Esophagus muscularis mucosa (tissue), 4 donors: ENCODE data around the gene IRF4. TPM values are rescaled to one million over a fixed set of nuclear protein-coding genes. Genes with fewer than 3 reads are reported as not detected.

ENCODE experiments used
- DNase-seq: peaks from one replicate; pipeline ENCODE4 v3.0.0-alpha.2; 2017; ENCODE audit errors: extremely low spot score
- H3K27ac ChIP-seq, 4 donors: fragments of 200-600 bp; sonication (generic); replicated peaks in 1 of 4; 1 replicate in 3 of 4; 2 replicates in 1 of 4; pipeline ENCODE4 v1.5.1; 2016 to 2019; ENCODE audit warnings: mild to moderate bottlenecking in 1 of 4
- H3K27me3 ChIP-seq, 4 donors: fragments of 200-600 bp; sonication (generic); one replicate each; pipeline versions ENCODE4 v1.5.1 to v1.6.0; 2016 to 2019
- H3K36me3 ChIP-seq, 4 donors: fragments of 200-600 bp; sonication (generic); one replicate each; pipeline ENCODE4 v1.5.1; 2016 to 2019
- H3K4me1 ChIP-seq, 4 donors: fragments of 200-600 bp; sonication (generic); one replicate each; pipeline ENCODE4 v1.5.1; 2016 to 2019
- H3K4me3 ChIP-seq, 4 donors: fragments of 200-600 bp; sonication (generic); 1 replicate in 2 of 4; 2 replicates in 2 of 4; pipeline ENCODE4 v1.5.1; 2016 to 2019; ENCODE audit warnings: mild to moderate bottlenecking in 4 of 4, moderate library complexity in 1 of 4
- H3K9me3 ChIP-seq, 4 donors: fragments of 200-600 bp; sonication (generic); 1 replicate in 3 of 4; 2 replicates in 1 of 4; pipeline ENCODE4 v1.5.1; 2016 to 2019
- CTCF ChIP-seq, 3 experiments: fragments of 200-600 bp in 2 of 3; fragments of 450-650 bp in 1 of 3; sonication (generic) in 2 of 3; IDR thresholded peaks; one replicate each; pipeline ENCODE4 v1.5.1; 2017 to 2019; ENCODE audit warnings: antibody characterized with exemption in 3 of 3, mild to moderate bottlenecking in 2 of 3, moderate library complexity in 1 of 3
- EP300 ChIP-seq: sonication (generic); formaldehyde crosslinking; IDR thresholded peaks from one replicate; pipeline ENCODE4 v1.6.1; 2017; ENCODE audit warnings: antibody characterized with exemption
- POLR2A ChIP-seq: fragments of 450-650 bp; IDR thresholded peaks from one replicate; pipeline ENCODE4 v1.6.1; 2017; ENCODE audit warnings: antibody characterized with exemption, moderate library complexity, mild to moderate bottlenecking, low read depth
- POLR2AphosphoS5 ChIP-seq, 2 donors: sonication (generic); formaldehyde crosslinking; IDR thresholded peaks; one replicate each; pipeline ENCODE4 v1.6.1; 2017; ENCODE audit warnings: antibody characterized with exemption in 2 of 2
- WGBS: methylation state at CpG from one replicate; pipeline ENCODE4 v1.1.5; 2018; 5-methylcytosine and 5-hydroxymethylcytosine counted together
- intact Hi-C: fragments of 100-400 bp; cut with DNase I; formaldehyde crosslinking; loops from one replicate; pipeline ENCODE4 v1.15.1; 2023
- total RNA-seq, 4 donors: library from RNA; depleted of rRNA; stranded (reverse); fragments of >200 nt; gene quantifications; one replicate each; pipeline versions ENCODE4 v1.1.0 to v1.2.1, GENCODE V29; 2016

The IRF4 gene
- total RNA-seq, 4 donors from 2014 or later, result 0.29 to 9.5 (median 3.3) TPM

GRCh38 chr6:428047-428603, 36.6 kb downstream of the IRF4 start:
- H3K4me3 ChIP-seq, result no peak overlapping the region
- intact Hi-C loops, result no loop called here
- H3K27me3 ChIP-seq, result peaks cover 0 to 19% (median 0%) of the 10 kb centered on the region in 4 donors
- no peaks in the 10 kb centered on the region for H3K36me3 ChIP-seq
- H3K27ac ChIP-seq, result no peak overlapping the region
- WGBS, result 77% methylated on average over 11 of the region's 11 CpGs
- H3K4me1 ChIP-seq, result no peaks in the 10 kb centered on the region
- peaks cover 0 to 5% (median 0%) of the 10 kb centered on the region in 4 donors for H3K9me3 ChIP-seq
- DNase-seq, result no peak
- TF ChIP-seq CTCF (IDR thresholded peaks at IDR 0.05) (no peak), POLR2AphosphoS5 (IDR thresholded peaks at IDR 0.05) (no peak), EP300 (no peak), POLR2A (no peak)

- no peak for DNase-seq
- H3K36me3 ChIP-seq, result no peaks in the 10 kb centered on the region
- intact Hi-C loops, result no loop called here
- no peaks in the 10 kb centered on the region for H3K4me1 ChIP-seq
- H3K27ac ChIP-seq, result no peak overlapping the region
- WGBS, result 83% methylated on average over 4 of the region's 4 CpGs
- H3K4me3 ChIP-seq, result no peak overlapping the region
- no peak for TF ChIP-seq POLR2AphosphoS5 (IDR thresholded peaks at IDR 0.05)
- no peak for TF ChIP-seq CTCF (IDR thresholded peaks at IDR 0.05)
- no peak for TF ChIP-seq POLR2A
- no peak for TF ChIP-seq EP300
- H3K9me3 ChIP-seq, result peaks cover 0 to 5% (median 0%) of the 10 kb centered on the region in 4 donors
- H3K27me3 ChIP-seq, result peaks cover 0 to 19% (median 0%) of the 10 kb centered on the region in 4 donors
Observed at GRCh38 chr6:429515-430121, 38.1 kb downstream of the IRF4 start.

- Histone ChIP-seq H3K4me3 (no peak overlapping the region), H3K27ac (no peak overlapping the region), H3K27me3 (peaks cover 0 to 16% (median 0%) of the 10 kb centered on the region in 4 donors), H3K36me3 (no peaks in the 10 kb centered on the region), H3K9me3 (peaks cover 0 to 5% (median 0%) of the 10 kb centered on the region in 4 donors), H3K4me1 (no peaks in the 10 kb centered on the region)
- no peak for TF ChIP-seq POLR2AphosphoS5 (IDR thresholded peaks at IDR 0.05)
- TF ChIP-seq EP300, result no peak
- TF ChIP-seq POLR2A, result no peak
- TF ChIP-seq CTCF (IDR thresholded peaks at IDR 0.05), result no peak
- intact Hi-C loops, result no loop called here
- WGBS, result 84% methylated on average over 10 of the region's 10 CpGs
- no peak for DNase-seq
Observed at GRCh38 chr6:431504-431903, 40.0 kb downstream of the IRF4 start.

DNA sequence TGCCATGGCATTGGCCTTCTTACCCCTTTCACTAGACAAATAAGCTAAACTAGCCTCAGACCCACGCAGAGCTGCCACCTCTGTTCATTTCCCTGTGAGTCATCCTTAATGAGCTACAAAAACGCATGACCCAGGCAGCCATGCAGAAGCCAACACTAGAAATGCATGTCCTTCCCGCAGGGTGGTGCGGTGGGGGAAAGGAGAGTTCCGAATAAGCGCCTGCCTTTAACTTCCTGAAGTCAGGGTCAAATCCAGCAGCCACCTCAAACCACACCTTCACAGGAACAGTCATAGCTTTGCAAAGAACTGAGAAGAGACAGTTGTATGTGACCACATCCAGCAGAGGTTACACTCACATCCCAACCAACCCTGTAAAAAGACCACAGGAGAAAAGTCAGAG, 40.4 kb downstream of the IRF4 start:
- H3K4me1 ChIP-seq, result no peaks in the 10 kb centered on the region
- no peak overlapping the region for H3K4me3 ChIP-seq
- TF ChIP-seq CTCF (IDR thresholded peaks at IDR 0.05), result no peak
- TF ChIP-seq POLR2A, result no peak
- H3K27ac ChIP-seq, result no peak overlapping the region
- intact Hi-C loops, result no loop called here
- WGBS, result 55% methylated on average over 5 of the region's 6 CpGs
- DNase-seq, result no peak
- H3K36me3 ChIP-seq, result no peaks in the 10 kb centered on the region
- H3K9me3 ChIP-seq, result peaks cover 0 to 5% (median 0%) of the 10 kb centered on the region in 4 donors
- peaks cover 0 to 12% (median 0%) of the 10 kb centered on the region in 4 donors for H3K27me3 ChIP-seq
